GM21619 (cell line): Measurements from ENCODE around the gene PTPRG.

Experiments used
- ATAC-seq: cut with Tn5 transposase; IDR thresholded peaks from one replicate; pipeline ENCODE4 v1.9.1; 2021; ENCODE audit not compliant: unreplicated experiment

PTPRG gene

DNA sequence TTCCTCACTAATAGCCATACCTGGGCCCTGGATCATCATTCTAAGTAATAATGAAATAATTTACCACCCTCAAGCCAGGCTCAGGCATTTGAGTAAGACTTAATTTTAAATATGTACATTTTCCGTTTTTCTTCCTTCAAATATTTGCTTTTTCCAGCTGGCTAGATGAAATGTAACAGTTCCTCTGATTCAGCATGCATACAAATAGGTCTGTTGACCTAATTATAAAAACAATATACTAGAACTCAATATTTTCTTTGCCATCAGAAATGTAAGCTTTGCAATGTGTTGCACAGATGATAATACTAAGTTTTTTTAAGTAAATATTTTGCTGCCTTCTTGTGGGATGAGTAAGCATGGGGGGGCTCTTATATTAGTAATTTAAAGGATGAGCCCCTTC lies 720.4 kb downstream of the PTPRG start:
- no peak for ATAC-seq

DNA sequence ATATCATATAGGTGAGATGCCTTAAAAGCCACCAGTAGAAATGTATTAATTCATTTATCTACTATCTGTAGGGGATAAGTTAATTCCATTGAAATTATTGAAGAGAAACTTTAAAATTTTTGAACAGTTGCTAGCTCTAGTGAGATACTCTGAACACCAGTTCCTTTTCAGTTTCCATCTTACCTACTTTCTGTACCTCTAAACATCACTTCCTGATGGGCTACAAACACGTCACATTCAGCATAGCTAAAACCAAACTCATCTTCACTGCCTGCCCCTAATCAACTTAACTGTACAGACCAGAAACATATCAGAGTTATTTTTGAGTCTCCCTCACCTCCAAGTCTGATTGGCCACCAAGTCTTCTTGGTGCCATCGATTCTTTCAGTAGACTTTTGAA lies 723.1 kb downstream of the PTPRG start:
- ATAC-seq, result no peak

DNA sequence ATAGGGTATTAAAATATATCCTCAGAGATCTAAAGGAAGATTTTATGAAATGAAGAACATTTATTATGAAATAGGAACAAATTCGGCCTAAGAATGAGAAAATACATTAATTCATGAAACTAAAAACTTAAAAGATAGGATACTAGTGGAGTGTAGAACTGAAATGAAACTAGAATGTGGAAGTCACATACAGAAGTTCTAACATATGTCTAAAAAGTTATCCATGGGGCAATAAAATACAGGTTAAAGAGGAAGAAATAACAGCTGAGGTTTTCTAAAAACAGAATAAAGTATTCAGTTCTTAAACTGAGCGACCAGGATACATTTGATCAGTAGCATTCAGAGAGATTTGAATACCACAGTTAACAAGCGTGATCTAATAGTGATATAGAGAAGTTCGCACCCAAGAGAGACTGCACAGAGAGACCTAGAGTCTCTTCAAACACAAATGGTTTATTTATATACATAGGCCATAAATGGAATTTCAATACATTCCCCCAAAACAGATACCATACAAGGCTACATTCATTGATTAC lies 726.1 kb downstream of the PTPRG start:
- no peak for ATAC-seq

DNA sequence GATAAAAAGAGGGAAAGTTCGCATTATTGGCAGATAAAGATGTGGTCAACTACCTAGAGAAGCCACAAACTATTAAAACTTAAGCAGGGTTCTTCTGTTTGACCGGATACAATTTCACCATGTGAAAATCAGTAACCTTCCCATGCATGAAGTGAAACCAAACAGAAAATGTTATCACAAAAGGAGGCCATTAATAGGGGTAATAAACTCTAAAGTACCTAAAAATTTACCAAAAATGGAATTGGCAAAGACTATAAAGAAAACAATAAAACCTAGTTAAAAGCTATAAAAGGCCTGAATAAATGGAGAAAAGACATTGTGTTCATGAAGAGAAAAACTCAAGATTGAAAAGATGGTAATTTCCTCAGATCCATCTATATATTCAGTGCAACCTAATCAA lies 728.6 kb downstream of the PTPRG start:
- no peak for ATAC-seq

DNA sequence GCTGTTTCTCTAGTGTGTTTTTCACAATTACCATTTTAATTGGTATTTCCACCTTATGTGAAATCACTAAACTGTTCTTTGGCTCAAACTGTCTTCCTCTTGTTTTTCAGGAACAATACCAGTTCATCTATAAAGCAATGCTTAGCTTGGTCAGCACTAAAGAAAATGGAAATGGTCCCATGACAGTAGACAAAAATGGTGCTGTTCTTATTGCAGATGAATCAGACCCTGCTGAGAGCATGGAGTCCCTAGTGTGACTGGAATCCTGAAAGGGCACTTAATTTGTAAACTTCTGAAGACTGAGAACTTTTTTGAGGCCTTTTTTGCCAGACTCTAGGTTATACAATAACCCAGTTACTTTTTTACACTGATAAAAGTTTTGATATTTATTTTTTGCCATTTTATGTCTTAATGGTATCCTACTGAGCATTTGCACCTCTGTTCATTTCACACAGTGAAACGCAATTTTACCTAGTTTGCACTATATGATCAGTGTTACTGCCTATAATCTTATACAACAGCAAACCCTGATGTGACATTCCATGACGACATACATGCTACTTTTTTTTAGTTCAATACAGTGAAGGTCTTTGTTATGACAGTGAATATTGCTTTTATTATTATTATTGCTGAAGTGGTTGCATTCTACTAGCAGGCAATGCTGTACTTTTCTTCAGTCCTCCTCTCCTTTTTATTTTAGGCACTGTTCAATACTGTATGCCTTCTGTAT lies 731.8 kb downstream of the PTPRG start:
- no peak for ATAC-seq

DNA sequence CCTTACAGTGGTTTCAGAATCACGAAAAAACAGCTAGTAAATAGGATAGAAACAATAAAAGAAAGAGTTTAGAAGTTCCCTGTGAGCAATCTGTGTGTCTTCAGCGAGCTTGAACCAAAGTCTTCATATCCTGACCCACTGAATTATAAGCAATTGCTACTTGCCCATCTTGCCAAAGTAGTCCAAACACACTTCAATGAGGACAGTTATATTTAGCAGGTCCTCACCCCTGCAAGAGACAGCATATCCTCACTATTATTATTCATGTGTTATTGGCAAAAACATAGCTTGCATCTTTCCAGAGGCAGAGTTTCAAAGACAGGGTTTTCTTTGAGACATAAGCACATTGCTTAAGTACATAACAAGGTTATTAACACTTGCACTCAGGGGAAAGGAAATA lies 734.2 kb downstream of the PTPRG start:
- no peak for ATAC-seq

DNA sequence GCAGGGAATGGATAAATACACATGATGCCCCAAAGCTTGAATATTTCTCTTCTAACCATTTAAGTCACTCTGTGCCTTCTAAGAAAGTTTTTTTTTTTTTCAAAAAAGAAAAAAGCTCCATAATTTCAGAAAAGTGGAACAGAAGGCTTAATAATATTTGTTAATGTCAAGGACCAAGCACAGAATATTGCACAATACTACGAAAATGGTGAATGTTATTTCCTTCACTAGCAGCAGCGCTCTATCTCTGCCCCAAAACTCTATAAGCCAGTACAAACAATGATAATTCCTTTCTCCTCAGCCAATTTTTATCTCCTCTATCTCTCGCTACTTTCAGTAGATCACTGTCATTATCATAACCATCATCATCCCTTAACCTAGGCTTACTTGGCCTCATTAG lies 739.2 kb downstream of the PTPRG start:
- ATAC-seq, result no peak

DNA sequence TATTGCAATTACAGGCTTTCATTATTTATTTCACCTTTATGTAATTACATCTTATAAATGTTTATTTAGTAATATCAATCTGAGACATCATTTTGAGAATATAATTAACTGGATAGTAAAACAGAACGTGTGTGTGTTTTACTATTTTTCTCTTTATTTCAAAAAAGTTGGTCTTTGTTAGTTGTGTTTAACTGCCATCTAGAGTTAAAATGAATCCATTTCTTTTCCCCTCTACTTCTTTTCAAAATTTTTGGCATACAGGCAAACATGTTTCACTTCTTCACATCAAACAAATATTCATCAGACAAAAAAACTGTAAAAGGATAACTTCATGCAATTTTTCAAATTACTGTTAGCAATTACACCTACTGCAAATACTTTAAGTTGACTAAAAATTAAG lies 750.8 kb downstream of the PTPRG start:
- no peak for ATAC-seq

GRCh38 chr3:62316525-62316924 lies 755.2 kb downstream of the PTPRG start:
- ATAC-seq, result no peak

DNA sequence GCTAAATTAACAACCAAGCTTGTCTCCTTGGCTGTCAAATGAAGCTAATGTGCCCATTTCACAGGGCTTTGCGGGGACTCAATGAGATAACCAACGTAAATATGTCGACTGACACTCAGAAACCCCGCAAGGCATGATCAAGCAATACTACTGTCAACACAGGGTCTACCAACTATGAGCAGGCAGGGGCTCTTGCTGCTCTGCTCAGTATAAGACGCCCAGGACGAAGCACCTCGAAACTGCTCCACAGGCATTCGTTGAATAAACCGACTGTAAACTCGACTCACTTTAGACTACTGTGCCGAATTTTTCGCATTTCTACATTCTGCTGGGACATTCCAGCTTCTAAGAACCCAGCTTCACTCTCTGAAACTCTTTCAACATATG lies 757.0 kb downstream of the PTPRG start:
- no peak for ATAC-seq

- peak; percentile 97 for ATAC-seq
Measured at GRCh38 chr3:62318752-62319569, 757.6 kb downstream of the PTPRG start.

- ATAC-seq, result no peak
Measured at GRCh38 chr3:62319570-62320243, 758.3 kb downstream of the PTPRG start.

DNA sequence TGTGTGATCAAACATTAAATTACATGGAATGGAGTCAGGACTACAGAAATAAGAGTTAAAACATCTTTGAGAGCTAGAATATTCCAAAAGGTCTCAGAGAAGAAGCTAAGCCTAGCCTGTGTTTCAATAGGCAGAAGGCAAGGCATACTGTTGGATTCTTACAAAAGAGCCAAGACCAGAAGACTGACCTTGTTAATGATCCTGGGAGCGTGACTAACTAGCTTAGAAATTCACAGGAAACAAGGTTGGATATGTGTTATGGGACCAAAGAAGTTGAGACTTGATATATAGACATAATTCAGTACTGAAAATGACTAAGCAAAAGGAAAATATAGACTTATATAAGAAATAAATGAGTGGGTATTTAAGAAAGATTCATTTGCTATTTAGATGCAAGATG lies 761.9 kb downstream of the PTPRG start:
- no peak for ATAC-seq

DNA sequence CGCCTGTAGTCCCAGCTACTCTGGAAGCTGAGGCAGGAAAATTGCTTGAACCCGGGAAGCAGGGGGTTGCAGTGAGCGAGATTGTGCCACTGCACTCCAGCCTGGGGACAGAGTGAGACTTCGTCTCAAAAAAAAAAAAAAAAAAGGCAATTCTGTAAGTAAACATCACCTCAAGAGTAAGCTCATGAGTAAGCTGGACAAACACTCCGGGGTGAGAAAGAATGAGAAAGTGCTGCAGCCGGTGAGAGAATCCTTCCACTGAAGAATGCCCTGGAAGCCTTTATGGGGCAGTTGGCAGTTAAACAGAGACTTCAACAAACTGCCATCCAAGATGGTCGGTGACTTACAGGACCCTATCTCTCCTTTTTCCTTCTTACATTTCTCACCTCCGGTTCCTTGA lies 764.5 kb downstream of the PTPRG start:
- no peak for ATAC-seq

DNA sequence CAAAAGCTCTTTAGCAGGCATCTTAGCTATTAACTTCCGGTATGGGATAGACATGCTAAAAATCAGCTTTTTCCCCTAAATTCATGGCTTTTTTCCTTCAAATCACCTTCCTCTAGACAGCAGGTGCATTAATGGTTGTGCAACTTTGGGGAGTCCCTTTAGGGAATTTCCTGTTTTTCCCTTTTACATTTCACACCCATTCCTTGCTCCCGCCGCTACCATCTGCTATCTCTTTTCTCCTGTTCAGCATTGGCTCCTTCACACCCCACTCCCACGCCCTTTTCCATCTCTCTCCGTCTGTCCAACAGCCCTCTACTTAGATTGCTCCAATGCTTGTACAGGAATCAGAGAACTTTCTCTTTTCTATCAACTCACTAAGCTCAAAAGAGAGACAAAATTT lies 768.6 kb downstream of the PTPRG start:
- no peak for ATAC-seq

- ATAC-seq, result no peak
Measured at GRCh38 chr3:62332017-62332416, 770.6 kb downstream of the PTPRG start.

DNA sequence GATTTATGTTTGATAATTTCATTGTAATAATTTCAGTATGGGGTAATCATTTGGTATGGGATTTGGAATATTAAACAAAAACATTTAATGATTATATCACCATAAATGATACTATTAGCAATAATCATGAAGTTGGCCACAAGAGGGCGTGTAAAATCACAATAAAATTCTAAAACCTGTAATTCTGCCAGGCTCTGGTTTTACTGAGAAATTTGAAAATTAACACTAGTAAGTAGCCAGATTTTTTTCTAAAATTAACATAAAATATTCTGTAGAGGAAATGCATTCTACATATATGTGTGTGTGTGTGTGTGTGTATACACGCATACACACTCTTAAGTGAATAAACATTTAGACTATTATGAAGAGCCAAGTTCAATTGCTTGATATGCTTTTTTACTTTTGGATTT lies 771.5 kb downstream of the PTPRG start:
- no peak for ATAC-seq

- ATAC-seq, result no peak
Measured at GRCh38 chr3:62335196-62335595, 773.8 kb downstream of the PTPRG start.

DNA sequence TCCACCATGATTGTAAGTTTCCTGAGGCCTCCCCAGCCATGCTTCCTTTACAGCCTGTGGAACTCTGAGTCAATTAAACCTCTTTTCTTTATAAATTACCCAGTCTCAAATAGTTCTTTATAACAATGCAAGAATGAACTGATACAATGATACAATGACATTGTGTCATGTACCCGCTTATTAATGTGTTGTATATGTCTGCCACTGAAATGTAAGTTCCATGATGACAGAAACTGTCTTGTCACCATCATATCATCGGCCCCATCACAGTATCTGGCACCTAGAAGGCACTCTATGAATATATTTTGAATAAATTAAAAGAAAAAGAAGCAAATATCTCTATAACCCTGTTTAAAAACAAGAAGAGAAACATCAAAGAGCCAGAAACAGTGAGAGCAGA lies 782.4 kb downstream of the PTPRG start:
- ATAC-seq, result no peak
